ENCODE results near the gene SIL1. TPM values are rescaled to one million over a fixed set of nuclear protein-coding genes. Genes with fewer than 3 reads are reported as not detected.

The SIL1 gene
- 31.7 and 68.0 TPM in 2 replicates for total RNA-seq (ENCODE audit: low replicate concordance)

- H3K4me3 ChIP-seq (ENCODE audit: low read depth, low read length), result peak within 1 kb of the TSS; percentile 82
- no peak for TF ChIP-seq CTCF (IDR thresholded peaks at IDR 0.05; ENCODE audit: insufficient read depth, low read length)
- peak; percentile 88 for DNase-seq (ENCODE audit: low read depth)
These were observed at the start of gene SIL1 for GRCh38 chr5:139197710-139198669. Gene SIL1, minus strand, starts transcription at chr5:139198368. Its CDS starts 70,525 bp downstream, at chr5:139127843.

GRCh38 chr5:139246394-139246793, 48.2 kb upstream of the SIL1 start:
- peak; percentile 23 for DNase-seq (ENCODE audit: low read depth)
- H3K4me3 ChIP-seq (ENCODE audit: low read depth, low read length), result no peak overlapping the region

GRCh38 chr5:139245637-139246339, 47.6 kb upstream of the SIL1 start:
- TF ChIP-seq CTCF (IDR thresholded peaks at IDR 0.05; ENCODE audit: insufficient read depth, low read length), result no peak
- no peak for DNase-seq (ENCODE audit: low read depth)
- H3K4me3 ChIP-seq (ENCODE audit: low read depth, low read length), result no peak overlapping the region

More at GRCh38 chr5:139246394-139246793, 48.2 kb upstream of the SIL1 start:
- TF ChIP-seq CTCF (IDR thresholded peaks at IDR 0.05; ENCODE audit: insufficient read depth, low read length), result no peak

GRCh38 chr5:139243425-139243970, 45.3 kb upstream of the SIL1 start:
- peak; percentile 20 for DNase-seq (ENCODE audit: low read depth)
- H3K4me3 ChIP-seq (ENCODE audit: low read depth, low read length), result no peak overlapping the region
- no peak for TF ChIP-seq CTCF (IDR thresholded peaks at IDR 0.05; ENCODE audit: insufficient read depth, low read length)

- no peak overlapping the region for H3K4me3 ChIP-seq (ENCODE audit: low read depth, low read length)
- DNase-seq (ENCODE audit: low read depth), result no peak
- TF ChIP-seq CTCF (IDR thresholded peaks at IDR 0.05; ENCODE audit: insufficient read depth, low read length), result no peak
These were observed 43.0 kb upstream of the SIL1 start for GRCh38 chr5:139241139-139241538.

GRCh38 chr5:139236479-139236878, 38.3 kb upstream of the SIL1 start:
- DNase-seq (ENCODE audit: low read depth), result no peak
- no peak for TF ChIP-seq CTCF (IDR thresholded peaks at IDR 0.05; ENCODE audit: insufficient read depth, low read length)
- no peak overlapping the region for H3K4me3 ChIP-seq (ENCODE audit: low read depth, low read length)

Measured in fibroblast of the aortic adventitia (primary cell).